NCI-H1436 treated with DMSO at 0.1 percent for 48 hours (cell line): ENCODE data around the gene WDR55.
"Not testable (repeated sequence)": the region's sequence is repeated elsewhere in the genome, so short reads cannot be mapped to it uniquely, and the experiment has no call there.

Source experiments
- DNase-seq: peaks from one replicate; lab custom pipeline; 2025; lab: John Stamatoyannopoulos, UW

Gene WDR55

DNA sequence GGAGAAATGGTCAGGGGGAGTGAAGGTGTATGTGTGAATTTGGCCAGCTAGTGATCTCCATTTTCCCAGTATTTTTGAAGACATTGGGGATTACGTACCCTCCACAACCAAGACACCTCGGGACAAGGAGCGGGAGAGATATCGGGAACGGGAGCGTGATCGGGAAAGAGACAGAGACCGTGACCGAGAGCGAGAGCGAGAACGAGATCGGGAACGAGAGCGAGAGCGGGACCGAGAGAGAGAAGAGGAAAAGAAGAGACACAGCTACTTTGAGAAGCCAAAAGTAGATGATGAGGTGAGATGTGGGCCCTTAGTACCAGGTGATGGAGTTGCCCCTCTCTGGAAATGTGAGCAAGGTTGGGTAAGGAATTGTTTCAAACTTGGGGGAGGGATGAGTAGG lies 5.8 kb upstream of the WDR55 start:
- DNase-seq: no peak

DNA sequence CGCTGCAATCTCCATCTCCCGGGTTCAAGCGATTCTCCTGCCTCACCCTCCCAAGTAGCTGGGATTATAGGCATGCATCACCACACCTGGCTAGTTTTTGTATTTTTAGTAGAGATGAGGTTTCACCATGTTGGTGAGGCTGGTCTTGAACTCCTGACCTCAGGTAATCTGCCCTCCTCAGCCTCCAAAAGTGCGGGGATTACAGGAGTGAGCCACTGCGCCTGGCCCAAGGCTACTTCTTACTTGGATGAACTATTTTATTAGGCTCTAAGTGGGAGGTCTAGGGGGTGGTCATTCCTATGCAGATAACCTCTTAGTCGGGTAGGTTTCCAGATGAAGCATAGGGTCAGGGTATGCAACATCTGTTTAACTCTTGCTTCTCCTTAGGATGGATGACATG lies 4.3 kb upstream of the WDR55 start:
- not testable (repeated sequence) for DNase-seq

DNA sequence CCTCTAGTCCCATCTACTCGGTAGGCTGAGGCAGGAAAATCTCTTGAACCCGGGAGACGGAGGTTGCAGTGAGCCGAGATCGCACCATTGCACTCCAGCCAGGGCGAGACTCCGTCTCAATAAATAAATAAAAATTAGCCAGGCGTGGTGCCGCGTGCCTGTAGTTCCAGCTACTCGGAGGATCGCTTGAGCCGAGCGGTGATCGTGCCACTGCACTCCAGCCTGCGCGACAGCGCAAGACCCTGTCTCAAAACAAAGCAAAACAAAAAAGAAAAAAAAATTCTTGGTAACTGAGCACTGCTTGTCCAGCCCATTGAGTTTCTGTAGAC lies 710 bp upstream of the WDR55 start:
- no peak for DNase-seq

DNA sequence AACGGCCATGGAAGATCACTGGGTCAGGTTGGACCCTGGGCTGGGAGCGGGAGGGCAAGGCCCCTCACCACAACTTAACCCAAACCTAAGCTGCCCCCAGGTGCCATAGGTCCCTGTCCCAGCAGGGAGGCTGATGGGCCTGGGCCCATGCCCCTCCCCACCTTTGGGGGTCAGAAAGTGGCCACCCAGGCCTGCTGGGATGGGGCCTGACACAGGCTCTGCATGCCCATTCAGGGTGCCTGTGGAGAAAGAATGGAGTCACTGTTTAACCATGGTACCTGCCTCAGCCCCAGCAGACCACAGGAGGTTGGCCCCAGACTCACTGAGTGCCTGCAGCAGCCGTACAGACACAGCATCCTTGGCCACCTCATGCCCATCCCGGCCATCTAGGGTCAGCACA lies 6.3 kb downstream of the WDR55 start:
- not testable (repeated sequence) for DNase-seq

DNA sequence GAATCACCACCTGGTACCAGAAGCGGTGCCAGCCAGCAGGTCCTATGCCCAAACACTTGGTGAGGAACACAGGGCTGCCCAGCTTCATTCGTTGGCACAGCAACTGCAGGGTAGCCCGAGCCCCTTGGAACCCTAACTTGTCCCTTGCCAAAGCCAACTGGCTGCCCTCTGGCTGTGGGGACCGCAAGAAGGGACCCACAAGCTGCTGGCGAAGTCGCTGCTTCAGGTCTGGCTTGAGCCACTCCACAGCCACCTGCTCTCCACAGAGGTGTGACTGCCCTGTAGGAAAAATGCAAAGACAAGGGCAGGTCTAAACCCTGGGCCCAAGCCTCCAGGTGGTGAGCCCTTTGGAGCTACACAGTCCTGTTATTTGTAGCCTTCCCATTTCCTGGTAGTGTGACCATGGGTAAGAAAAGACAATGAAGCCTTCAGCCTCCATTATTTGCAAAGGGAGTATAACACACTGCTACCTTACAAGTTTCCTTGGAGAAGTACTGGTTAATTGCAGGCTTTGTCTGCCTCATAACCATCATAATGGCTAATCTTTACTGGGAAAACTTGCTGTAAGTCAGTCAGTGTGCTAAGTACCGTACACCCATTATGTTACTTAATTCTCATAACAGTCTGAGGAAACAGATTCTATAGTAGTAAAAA lies 6.9 kb downstream of the WDR55 start:
- no peak for DNase-seq

DNA sequence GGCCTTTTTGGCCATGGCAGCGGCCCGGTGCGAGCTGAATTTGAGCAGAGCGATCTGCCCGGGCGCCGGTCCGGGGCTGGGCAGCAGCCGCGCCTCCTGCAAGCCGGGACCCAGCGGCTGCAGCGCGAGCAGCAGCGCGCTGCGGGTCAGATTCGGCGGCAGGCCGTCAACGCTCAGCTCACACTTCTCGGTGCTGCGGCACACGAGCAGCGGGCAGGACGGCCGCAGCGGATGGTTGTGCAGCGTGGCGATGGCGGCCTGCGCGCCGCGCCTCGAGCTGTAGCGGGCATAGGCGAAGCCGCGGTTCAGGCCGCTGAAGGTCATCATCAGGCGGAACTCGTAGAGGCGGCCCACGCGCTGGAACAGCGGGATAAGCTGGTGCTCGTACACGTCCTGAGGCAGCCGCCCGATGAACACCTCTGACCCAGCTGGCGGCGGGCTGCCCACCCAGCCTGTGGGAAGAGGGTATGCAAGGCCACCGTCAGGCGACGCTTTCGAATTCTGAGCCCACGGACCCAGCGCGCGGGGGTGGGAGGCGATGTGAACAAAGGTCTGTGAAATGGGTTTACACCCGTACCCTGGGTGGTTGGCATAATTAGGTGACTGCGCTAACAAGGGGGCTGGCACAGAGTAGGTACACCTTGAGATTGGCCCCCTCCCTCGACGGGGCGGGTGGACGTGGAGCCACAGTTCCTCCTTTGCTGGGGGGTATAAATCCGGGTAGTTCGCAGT lies 7.9 kb downstream of the WDR55 start:
- DNase-seq: no peak

DNA sequence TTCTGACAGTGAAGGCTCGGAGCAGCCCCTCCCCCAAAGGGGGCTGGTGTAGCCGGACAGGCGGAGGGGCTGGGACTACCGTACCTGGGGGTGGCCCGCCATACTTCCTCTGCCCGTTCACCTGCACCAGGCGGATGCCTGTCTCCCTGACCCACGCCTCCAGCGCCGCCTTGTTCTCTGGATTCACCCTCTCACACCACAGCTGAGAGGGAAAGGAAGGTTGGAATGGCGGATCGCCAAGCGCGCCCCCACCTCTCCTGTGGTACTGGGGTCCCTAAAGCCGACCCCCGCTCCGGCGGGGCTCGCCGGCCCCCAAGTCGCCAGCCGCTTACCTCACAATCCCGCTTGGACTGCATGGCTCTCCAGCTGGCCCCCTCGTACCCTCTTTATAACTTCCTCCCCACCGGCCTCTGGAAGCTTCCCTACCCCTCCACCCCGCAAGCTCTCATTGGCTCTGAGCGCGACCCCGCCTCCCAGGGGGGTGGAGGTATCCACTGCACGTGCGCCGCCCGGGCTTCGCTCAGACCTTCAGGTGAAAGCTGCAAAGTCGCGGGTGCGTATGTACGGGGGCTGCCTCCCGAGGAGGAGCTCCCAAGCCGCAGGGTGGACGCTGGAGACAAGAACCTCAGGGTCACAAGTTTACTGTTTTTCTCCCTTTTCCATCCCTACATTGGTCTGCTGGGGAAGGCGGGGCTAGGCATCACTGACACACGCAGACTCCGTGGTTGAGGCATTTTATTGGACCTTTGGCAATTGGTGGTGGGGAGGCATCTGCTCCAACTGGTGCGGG lies 8.7 kb downstream of the WDR55 start, which contains the start of gene DND1:
Gene DND1 (minus strand): TSS at position 390 of the 790 bp plus-strand sequence. CDS start 34 bp downstream, at position 356.
- DNase-seq: no peak

DNA sequence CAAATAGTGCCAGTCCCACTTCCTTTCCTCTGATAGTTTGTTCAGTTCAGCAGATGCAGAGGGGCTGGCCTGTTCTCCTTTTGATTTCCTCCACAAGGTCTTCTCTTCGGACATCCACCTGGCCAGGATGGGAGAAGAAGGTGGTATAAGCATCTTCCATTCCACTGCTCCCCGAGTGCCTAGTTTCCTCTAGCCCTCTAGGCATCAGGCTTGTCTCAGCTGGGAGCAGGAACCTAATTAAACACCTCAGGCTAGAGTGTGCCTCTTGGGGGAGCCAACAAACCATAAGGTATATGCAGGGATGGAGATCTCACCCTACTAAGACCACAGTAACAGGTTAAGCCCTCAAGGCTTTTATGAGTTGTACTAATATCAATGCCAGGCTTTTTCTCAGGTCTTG lies 9.5 kb downstream of the WDR55 start:
- DNase-seq: no peak

DNA sequence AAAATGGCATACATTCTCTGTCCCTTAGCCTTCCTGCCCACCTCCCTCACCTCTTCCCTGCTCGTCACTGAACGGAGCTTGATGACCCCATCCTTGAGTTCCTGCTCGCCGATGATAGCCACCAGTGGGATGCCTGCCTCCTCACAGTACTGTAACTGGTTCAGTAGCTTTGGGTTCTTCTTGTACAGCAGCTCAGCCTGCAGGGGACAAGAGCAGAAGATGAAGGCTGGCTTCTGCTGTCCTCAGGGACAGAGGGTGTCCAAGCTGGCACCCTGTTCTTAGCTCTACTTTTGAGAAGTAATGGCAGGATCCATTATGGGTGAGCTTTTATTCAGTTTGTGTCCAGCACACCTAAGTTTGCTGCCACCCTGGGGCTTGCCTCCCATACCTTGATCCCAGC lies 9.9 kb downstream of the WDR55 start:
- DNase-seq: no peak

DNA sequence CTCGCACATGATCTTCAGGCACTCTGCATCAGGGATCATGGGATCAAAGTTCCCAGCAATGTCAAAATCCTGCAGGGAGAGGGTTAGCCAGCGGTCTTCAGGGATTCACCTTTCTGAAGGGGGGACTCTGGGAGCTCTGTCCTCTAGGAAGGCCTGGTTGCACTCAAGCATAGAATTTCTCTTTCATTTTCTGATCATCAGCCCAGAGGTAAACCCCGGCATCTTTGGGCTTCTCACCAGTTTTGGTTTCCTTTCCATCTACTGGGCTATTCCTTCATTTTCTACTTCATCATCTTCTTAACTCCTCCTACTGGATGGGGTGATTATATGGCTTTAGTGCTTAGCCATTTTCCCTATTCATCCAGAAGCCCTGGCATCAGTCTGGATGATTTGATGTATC lies 13.2 kb downstream of the WDR55 start:
- DNase-seq: no peak

DNA sequence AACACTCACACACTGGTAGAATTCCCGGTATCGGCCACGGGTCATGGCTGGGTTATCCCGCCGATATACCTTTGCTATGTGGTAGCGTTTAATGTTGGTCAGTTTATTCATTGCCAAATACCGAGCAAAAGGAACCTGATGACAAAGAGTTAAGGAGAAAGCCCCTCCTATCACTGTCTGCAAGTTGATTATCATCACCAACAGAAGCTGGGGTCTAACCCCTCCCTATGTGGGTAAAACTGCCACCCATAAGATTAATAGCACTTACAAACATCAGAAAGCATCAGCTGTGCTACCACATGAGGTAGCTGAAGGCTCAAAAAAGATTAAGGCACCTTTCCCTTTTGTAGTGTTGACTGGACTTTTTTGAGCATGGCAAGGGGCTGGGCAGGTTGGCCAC lies 14.3 kb downstream of the WDR55 start:
- DNase-seq: no peak

DNA sequence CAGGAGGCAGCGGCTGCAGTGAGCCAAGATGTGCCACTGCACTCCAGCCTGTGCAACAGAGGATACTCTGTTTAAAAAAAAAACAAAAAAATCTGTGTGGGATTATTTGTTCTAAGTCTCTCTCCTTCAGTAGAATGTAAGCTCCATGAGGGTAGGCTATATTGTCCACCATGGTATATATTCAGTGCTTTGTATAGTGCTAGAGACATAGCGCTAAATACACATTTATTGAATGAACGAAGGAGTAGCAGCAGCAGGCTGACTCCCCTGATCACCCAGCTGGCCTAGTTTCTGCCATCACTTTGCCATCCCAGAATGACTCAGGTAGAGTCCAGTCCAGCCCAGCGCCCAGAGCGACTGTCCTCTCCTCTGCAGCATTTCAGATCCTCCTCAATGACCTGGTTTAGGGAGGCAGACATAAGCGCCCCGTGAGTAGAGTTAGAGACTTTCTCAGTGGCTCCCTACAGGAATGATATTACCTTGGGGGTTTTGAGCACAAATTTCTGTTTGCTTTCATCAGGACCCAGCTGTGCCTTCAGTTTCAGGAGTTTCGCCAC lies 25.8 kb downstream of the WDR55 start:
- DNase-seq: no peak

DNA sequence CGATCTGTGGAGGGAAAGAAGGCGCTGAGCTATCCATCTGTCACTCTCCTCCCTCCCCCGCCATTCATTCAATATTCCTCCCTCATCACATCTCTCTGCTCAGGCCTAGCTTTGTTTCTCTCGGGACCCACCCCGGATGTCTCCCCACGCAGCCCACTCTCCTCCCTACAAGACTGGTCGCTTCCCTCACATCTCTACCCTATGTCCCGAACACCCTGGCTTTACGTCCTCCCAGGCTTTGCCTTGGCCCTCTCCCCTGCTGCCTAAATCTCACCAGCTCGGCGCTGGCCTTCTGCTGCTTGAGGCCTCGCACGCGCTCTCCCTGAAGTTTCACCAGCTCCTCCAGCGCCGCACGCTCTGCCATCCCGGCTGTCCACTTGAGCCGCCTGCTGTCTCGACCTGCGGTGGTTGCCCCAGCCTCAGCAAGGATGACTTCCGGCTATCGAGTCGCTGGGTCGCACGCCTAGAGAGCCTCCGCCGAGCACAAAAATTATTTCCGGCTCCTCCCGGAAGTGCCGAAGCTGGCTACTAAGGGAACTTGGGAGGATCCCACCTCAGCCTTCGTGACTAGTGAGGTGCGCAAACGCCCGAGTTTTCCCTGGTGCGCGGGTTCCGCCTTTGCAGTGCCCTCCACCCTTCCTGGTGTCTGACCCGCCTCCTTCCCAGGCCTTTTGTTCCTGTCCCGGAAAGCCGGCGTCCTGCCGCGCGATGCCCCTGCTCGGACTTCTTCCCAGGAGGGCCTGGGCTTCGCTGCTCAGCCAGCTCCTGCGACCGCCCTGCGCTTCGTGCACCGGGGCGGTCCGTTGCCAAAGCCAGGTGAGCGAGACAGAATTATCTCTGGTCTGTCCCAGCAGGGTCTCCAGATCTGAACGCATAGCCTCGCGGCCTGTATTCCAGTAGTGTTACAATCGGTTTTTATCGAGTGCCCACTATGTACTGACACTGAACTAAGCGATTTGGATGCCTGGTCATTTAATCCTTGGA lies 26.5 kb downstream of the WDR55 start, which contains the start of the genes HARS1 and HARS2:
Gene HARS1 (minus strand): TSS at position 430 of the 984 bp plus-strand sequence. CDS start 66 bp downstream, at position 364.
Gene HARS2 (plus strand): TSS at position 515 of the 984 bp plus-strand sequence. CDS start 194 bp downstream, at position 709.
- peak; percentile 28 for DNase-seq

DNA sequence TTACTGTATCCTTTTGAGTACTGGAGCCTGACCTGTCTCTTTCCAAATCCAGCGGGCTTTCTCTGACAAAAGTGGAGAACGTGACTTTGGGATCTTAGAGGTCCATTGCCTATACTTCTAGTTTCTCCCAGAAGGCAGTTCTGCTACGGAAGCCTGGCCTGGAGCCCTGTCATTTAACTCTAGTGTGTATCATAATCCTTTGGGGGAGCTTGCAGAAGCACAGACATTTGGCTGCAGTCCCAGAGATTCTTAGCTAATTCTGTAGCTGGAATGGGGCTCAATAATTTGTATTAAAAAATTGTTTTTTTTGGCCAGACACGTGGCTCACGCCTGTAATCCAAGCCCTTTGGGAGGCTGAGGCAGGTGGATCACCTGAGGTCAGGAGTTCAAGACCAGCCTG lies 29.6 kb downstream of the WDR55 start:
- DNase-seq: no peak

DNA sequence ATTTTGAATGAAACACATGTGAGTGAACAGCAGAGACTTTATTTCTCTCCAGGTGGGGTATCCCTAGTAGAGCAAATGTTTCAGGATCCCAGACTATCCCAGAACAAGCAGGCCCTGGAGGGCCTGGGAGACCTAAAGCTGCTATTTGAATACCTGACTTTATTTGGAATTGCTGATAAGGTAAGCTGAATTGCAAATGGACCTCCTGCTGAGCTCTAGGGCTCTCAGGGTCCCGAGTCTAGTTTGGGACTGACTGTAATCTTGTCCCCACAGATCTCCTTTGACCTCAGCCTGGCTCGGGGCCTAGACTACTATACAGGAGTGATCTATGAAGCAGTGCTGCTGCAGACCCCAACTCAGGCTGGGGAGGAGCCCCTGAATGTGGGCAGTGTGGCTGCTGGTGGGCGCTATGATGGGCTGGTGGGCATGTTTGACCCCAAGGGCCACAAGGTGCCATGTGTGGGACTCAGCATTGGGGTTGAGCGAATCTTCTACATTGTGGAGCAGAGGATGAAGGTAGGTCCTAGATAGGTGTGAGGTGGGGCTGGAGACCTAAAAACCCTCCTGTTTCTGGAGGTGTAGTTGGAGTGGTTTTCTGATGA lies 32.3 kb downstream of the WDR55 start:
- no peak for DNase-seq

DNA sequence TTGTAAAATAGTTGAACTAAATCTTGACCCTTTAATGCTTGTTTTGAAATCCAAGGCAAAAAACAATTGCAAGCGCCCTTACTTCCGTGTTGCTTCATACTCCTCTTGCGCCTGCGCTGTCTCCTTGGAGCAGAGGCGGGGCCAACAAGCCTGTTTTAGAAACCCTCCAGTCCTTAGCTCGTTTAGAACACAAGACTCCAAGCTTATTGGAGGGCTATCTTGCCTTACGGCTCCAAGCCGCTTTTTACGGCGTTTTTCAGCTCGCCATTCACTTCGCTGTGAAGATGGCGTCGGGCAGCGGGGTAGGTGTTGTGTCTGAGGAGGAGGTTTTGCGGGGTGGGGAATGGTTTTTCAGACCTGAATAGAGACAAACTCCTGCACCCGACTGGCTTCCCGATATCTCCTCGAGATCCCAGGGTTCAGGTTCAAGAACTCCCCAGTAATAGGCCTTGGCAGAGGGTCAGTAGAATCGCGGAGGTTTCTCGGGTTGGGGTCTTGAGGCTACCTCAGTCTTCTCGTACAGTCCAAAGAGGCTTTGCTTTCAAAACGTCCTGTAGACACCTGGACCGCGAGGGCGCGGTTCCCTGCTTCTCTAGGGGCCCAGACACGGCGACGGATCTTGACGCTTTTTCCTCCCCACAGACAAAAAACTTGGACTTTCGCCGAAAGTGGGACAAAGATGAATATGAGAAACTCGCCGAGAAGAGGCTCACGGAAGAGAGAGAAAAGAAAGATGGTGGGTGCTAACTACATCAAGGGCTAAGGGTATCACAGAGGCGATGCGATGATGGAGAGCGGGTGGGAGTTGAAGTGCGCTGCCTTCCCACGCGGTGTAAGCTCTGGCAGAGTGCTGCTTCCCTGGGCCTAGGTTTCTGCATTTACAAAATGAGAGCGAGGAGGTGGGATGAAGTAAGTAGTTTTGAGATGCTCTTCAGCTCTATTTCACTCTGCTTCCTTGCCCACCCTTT lies 35.8 kb downstream of the WDR55 start, which contains the start of gene ZMAT2:
Gene ZMAT2 (plus strand): TSS at position 271 of the 968 bp plus-strand sequence. CDS start 14 bp downstream, at position 285.
- DNase-seq: peak; percentile 92

DNA sequence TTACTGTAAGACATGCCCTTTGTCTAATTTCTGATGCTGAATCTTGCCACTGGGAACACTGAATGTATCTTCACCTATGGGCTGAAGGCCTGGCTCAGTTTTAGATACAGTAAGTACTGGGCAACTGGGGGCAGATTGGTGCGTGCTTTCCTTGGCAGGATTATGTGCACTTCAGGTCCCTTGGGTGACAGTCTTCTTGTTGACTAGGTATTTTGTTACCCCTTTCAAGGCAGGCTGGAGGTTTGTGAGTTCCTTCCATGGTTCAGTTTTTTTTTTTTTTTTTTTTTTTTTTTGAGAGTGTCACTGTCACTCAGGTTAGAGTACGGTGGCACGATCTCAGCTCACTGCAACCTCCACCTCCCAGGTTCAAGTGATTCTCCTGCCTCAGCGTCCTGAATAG lies 43.1 kb downstream of the WDR55 start:
- DNase-seq: no peak

DNA sequence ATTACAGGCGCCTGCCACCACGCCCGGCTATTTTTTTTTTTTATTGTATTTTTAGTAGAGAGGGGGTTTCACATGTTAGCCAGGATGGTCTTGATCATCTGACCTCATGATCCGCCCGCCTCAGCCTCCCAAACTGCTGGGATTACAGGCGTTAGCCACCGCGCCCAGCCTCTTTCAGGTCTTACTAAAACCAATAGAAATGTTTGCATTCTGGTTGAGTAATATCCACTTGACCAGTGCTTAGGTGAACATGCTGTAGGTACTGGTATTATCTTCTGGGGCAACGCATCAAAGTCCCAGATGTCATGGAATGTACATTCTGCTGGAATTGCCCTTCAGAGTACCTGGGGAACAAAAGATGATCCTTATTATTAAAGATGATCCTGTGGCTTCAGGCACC lies 44.1 kb downstream of the WDR55 start:
- DNase-seq: not testable (repeated sequence)

DNA sequence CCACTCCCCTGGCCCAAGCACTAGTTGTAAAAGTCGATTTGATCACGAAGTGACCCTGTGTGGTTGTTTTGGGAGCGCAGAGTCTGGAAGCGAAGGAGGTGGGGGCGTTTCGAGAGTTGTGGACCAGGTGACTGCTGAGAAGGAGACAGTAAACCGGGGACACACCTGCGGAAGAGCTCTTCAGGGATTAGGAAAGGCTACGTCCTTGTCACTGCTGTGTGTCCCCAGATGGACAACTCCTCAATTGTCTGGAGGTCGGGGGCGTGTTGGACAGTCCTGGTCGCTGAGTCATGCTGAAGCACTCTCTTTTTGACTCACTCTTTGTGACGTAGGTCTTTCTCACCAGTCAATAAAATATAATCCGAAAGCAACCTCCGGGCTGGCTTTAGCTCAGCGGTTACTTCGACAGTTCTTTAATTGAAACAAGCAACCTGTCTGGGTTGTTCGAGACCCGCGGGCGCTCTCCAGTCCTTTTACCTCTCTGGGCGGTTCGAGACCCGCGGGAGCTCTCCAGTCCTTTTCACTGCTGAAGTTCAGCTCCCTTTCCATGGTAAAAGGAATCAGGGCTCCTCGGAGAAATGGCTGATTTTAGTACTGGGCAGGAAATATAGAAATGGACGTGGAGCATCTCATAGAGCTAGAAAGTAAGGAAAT lies 46.3 kb downstream of the WDR55 start:
- peak; percentile 89 for DNase-seq
